NK-92 treated with Interleukin-12 subunit alpha and Interleukin-12 subunit beta, amount 100 ng/mL, for 24 hours (cell line): ENCODE measurements around the gene FSCB.
"Not testable (repeated sequence)": the region's sequence is repeated elsewhere in the genome, so short reads cannot be mapped to it uniquely, and the experiment has no call there.

Experiments
- DNase-seq: peaks from one replicate; lab custom pipeline; 2025; lab: John Stamatoyannopoulos, UW

FSCB gene, protein sequence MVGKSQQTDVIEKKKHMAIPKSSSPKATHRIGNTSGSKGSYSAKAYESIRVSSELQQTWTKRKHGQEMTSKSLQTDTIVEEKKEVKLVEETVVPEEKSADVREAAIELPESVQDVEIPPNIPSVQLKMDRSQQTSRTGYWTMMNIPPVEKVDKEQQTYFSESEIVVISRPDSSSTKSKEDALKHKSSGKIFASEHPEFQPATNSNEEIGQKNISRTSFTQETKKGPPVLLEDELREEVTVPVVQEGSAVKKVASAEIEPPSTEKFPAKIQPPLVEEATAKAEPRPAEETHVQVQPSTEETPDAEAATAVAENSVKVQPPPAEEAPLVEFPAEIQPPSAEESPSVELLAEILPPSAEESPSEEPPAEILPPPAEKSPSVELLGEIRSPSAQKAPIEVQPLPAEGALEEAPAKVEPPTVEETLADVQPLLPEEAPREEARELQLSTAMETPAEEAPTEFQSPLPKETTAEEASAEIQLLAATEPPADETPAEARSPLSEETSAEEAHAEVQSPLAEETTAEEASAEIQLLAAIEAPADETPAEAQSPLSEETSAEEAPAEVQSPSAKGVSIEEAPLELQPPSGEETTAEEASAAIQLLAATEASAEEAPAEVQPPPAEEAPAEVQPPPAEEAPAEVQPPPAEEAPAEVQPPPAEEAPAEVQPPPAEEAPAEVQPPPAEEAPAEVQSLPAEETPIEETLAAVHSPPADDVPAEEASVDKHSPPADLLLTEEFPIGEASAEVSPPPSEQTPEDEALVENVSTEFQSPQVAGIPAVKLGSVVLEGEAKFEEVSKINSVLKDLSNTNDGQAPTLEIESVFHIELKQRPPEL

DNA sequence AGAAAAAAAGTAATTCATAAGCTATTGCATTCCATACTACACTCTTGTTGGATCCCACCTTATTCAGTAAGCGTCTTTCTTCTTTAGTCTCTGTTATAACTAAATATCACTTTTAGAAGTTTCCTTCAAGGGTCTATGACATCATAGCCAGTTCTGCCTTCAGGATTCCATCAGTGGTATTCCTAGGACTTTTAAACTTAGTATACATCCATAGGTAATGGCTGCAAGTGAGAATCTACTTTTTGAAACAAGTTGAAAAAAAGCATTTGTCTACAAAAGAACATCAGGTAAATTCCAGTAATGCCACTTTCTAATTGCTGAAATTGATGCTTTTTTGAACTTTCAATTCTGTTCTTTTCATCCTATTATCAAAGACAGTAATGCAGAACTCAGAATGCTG lies at the start of gene FSCB:
Gene FSCB (minus strand): TSS at position 101 of the 400 bp plus-strand sequence. CDS start 296 bp downstream, outside the sequence.
- no peak for DNase-seq

DNA sequence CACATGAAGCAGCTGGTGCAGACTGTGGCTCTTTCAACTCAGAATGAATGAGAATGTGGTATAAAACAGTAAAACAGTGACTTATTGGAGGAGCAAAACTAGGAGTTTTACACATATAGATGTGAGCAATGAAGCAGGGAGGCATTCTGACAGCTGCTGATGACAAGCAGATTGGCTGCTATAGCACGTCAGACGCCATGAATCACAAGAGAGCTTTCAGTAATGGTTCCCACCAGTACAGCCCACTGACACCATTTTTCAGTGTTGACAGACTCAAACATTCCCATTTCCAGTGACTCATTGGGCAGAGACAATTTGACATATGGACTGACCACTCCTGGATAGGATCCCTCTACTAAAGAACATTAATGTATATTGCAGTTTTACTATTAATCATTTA lies 24.6 kb upstream of the FSCB start:
- no peak for DNase-seq

DNA sequence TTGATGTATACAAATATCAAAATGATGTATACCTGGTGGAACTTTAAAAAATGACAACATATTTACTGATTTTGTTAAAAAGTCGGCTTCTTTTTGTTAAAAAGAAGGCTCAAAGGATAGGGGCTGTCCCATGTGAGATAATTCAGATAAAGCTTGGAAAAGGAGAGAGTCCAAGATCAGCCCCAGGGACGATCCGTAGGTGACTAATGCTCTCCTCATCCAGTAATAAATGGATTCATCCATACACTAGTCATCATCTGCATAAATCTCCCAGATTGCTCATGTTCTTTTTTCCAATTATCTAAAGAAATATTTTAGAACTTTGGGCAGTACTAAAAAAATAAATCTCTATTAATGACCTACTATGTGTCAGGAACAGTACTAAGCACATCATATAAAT lies 23.4 kb upstream of the FSCB start:
- no peak for DNase-seq

DNA sequence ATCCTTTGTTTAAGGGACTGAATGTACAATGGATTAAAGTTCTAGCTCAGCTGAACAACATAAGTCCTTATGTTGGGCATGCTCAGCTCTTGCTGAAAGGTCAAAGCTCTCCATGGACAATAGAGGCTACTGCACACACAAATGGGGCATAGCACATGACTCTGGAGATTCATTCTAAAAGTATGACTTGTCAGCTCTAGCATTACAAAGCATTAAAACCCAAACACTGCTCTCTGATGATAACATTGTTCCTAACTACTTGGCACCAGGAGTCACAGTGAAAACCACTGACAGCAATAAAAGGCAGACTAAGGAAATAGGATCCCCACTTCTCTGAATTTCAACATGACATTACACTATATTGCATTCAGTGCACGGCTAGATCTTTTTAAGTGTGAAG lies 21.9 kb upstream of the FSCB start:
- DNase-seq: no peak

DNA sequence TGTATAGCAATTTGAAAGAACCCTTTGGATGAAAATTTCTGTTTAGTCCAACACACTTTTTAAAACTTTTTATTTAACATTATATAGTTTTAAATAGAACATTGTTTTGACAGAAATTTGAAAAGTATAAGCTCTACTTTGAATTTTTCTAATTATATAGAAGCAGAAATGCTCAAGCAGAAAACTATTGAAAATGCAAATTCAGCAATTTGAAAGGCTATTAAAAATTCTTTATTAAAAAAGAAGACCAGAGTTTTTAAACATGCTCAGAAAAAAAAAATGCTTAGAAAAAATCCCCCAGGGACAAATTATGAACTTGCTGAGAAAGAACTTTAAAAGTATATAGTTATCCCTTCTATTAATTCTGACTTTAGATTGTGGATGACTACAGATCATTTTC lies 21.1 kb upstream of the FSCB start:
- no peak for DNase-seq

DNA sequence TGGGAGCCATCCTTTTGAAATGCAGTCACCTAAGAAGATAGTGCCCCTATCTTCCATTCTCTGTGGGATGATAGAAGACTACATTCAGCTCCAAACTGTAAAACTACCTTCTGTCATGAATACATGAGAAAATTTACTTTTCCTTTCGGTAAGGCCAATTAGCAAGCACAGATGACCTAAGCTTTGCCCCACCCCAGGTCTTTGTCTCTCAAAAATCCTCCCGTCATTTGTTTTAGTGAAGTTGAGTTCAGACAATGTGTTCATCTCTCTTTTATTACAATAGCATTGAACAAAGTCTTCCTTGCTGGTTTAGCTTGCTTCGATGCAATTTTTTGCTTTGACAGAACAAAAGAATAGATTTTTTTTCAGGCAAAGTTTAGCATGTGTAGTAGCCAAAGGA lies 18.2 kb upstream of the FSCB start:
- no peak for DNase-seq

DNA sequence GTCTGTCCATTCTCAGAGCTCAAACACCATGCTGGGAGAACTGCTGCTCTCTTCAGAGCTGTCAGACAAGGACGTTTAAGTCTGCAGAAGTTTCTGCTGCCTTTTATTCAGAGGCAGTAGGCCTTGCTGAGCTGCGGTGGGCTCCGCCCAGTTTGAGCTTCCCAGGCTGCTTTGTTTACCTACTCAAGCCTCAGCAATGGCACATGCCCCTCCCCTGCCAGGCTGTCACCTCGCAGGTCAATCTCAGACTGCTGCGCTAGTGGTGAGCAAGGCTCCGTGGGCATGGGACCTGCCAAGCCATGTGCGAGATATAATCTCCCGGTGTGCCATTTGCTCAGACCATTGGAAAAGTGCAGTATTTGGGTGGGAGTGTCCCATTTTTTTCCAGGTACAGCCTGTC lies 8.6 kb upstream of the FSCB start:
- not testable (repeated sequence) for DNase-seq

DNA sequence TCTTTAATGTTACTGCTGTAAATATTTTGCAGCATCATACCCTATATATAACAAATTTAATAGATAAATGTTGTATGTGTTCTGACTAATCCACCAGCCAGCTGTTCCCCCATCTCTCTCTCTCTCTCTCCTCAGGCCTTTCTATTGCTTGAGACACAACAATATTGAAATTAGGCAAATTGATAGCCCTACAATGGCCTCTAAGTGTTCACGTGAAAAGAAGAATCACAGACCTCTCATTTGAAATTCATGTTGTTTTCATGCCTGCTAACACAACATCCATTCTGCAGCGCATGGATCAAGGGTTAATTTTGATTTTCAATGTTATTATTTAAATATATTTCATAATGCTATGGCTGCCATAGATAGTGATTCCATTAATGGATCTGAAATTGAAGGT lies 1.8 kb upstream of the FSCB start:
- no peak for DNase-seq

DNA sequence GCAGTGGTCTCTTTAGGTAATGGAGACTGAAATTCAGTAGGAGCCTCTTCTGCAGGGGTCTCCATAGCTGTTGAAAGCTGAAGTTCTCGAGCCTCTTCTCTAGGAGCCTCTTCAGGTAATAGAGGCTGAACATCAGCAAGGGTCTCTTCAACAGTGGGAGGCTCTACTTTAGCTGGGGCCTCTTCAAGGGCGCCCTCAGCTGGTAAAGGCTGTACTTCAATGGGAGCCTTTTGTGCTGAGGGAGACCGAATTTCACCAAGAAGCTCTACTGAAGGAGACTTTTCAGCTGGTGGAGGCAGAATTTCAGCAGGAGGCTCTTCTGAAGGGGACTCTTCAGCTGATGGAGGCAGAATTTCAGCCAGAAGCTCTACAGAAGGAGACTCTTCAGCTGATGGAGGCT lies 1.5 kb downstream of the FSCB start:
- no peak for DNase-seq

DNA sequence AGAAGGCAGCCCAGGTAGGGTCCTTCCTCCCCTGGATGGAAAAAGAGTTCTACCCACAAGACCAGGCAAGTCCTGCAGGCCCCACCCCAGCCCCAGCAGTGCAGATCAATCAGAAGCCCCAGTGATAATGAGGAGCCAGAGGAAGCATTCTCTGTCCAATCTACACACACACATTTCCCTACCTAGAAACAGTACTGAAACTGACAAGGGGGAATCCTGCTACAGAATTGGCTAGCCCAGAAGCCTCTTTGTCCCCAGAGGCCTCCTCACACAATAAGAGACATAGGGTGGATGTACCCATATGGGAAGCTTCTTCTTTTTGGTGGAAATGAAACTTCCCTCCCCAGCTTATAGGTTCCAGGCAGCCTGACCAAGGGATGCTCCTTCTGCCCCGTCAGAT lies 9.9 kb downstream of the FSCB start:
- no peak for DNase-seq

DNA sequence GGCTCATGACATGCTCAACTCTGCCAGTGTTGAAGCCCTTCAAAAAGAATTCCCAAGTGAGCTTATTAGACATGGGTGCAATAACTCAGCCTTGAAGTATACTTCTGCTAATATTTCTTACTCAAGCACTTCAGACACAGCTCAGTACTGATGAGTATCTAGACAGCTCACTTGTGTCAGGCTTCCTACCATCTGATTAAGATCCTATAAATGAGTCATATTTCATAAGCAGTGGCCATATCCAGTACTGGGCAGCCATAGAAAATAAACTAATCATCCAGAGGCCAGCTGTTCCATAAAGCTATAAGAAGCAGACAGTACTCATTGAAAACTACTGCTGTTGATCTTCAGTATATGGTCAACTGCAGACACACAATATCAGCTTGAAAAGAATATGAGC lies 12.9 kb downstream of the FSCB start:
- no peak for DNase-seq

DNA sequence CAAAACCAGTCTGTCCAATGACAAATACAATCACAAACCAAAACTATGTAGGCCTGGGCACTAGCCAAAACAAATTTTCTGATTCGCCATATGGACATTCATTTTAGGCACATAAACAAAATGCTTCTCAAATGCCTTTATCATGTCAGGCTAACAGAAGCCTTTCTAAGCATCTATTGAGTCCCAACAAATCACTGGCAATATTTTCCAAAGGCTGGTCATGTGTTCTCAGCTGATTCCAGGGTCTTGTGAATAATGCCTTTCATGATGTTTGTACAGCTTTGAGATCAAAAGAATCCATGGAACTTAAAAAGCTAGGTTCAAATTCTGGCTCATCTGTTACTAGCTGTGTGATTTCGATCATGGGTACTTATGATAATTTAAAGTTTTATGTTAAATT lies 16.1 kb downstream of the FSCB start:
- no peak for DNase-seq

DNA sequence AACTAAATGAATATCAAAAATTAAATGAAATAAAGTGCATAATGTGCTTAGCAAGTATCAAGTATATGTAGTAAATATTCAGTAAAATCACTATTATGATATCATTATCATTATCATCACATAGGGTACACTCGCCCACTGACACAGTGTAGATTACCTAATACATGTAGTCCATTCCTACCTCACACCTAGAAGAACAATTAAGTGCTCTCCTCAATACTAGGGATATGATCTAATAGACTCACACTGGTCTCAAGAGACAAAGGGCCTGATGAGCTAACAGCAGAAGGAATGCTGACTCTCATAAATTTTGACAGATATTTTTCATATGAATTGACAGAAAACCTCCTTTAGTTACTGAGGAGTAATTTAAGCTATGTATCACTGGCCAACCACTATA lies 29.1 kb downstream of the FSCB start:
- DNase-seq: no peak

DNA sequence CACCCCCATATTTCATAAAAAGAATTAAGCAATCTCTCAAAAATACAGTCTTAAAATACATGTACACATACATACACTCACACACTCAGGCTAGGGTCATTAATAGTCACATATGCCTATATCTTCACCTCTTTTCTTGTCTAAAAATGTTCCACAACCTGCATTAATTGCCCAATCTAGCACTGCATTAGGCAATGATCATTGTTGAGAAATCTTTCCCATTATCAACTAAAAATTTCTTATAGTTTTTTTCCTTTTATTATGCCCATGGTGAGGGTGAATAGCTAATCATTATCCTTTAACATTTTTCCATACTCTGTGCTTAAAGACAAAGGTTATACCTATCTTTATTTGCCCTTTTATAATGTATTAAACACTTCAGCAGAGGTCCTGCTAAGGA lies 38.3 kb downstream of the FSCB start:
- no peak for DNase-seq

DNA sequence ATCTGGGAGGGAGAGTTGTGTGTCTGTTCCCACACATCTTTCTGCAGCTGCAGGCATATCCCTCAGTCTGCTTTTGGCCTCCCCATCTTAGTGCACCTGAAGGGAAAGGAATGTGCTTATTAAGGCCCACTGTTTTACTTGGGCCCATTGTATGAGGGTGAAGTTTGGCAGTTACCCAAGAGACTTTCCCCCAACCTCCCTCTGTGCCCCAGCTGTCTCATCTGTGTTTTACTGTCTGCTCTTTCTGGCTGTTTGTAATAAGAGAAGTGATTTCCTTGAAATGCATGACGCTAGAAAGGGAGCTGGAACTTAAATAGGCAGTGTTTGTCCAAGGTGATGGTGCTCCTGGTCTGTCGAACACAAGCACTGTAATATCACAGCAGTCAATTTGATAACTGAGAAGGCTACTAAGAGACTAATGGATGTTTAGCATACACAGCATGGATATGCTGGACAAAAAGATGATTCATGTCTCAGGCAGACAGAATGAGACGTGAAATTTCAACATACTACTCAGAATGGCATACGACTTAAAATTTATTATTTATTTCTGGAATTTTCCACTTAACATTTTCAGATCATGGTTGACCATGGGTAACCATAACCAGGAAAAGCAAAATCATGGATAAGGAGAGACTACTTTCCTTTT lies 43.6 kb downstream of the FSCB start:
- no peak for DNase-seq

DNA sequence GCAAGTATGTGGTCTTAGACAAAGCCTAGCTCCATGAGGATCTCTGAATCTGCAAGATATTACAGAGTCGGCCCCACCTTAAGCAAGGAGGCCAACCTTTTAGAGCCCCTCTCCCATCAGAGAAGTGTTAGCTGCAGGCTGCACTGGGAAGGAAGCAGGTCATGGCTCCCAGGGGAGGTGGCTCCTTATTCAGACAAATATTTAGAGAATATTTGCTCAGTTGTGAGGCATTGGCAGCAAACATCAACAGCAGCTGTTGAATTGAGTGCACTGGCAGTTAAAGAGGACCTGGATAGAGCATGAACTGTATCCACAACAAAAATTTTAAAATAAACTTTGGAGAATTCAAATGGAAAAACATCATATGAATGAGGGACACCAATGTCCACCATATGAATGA lies 44.7 kb downstream of the FSCB start:
- DNase-seq: no peak

DNA sequence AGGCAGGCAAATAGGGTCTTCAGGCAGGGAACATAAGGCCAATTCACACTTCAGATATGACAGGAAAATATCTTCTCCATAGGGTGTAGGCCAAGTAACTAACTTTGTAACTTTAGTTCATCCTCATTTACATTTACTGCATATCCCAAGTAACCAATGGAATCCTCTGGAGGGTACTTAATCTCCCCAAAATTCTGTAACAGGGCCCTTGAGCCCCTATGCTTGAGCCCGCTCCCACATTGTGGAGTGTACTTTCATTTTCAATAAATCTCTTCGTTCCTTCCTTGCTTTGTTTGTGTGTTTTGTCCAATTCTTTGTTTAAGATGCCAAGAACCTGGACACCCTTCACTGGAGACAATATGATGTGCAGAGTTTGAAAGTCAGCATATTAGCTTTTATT lies 45.3 kb downstream of the FSCB start:
- no peak for DNase-seq
